ENCODE results near the gene SHCBP1L. TPM values are rescaled to one million over a fixed set of nuclear protein-coding genes. Genes with fewer than 3 reads are reported as not detected.

SHCBP1L gene
- total and polyA plus RNA-seq, 2 donors (not counting 1 experiment from before 2014, with no cell fraction given), result not detected

- Histone ChIP-seq H3K4me1 (ENCODE audit: control insufficient read depth in 2 of 2, insufficient read depth in 2 of 2, low read length in 2 of 2) (no peaks in the 10 kb centered on the region), H3K9me3 (ENCODE audit: control extremely low read depth in 1 of 3, control insufficient read depth in 2 of 3, insufficient read depth in 1 of 3, low read length in 2 of 3) (no peaks in the 10 kb centered on the region), H3K9ac (ENCODE audit: low read length) (no peak overlapping the region), H3K4me3 (ENCODE audit: control extremely low read depth in 1 of 5, extremely low read depth in 1 of 5, insufficient read depth in 1 of 5, low read depth in 2 of 5, low read length in 4 of 5) (no peak overlapping the region), H3K27ac (ENCODE audit: low read length in 2 of 2) (no peak overlapping the region), H3K4me2 (replicated peaks; ENCODE audit: low read depth, low read length, poor library complexity, severe bottlenecking) (no peak overlapping the region), H3K27me3 (replicated peaks in 1 of 4; ENCODE audit: control extremely low read depth in 1 of 4, control insufficient read depth in 3 of 4, insufficient read depth in 4 of 4, low read length in 3 of 4) (no peaks in the 10 kb centered on the region), H3K79me2 (ENCODE audit: control insufficient read depth, insufficient read depth, low read length) (no peaks in the 10 kb centered on the region), H4K20me1 (ENCODE audit: control insufficient read depth, insufficient read depth, low read length, poor library complexity, severe bottlenecking) (peaks cover 13% of the 10 kb centered on the region), H3K36me3 (replicated peaks in 1 of 2; ENCODE audit: control extremely low read depth in 1 of 2, control insufficient read depth in 1 of 2, extremely low read depth in 1 of 2, insufficient read depth in 2 of 2, low read length in 1 of 2) (peaks cover 18 to 66% of the 10 kb centered on the region in 2 experiments), H2AFZ (ENCODE audit: insufficient read depth, low read depth, low read length, poor library complexity, severe bottlenecking) (no peak overlapping the region)
- intact Hi-C loops (cut with micrococcal nuclease), result no loop called here
- no peak for TF ChIP-seq EZH2 (IDR thresholded peaks at IDR 0.05; ENCODE audit: borderline replicate concordance, insufficient read depth, low read depth, low read length, poor library complexity, severe bottlenecking)
- TF ChIP-seq, protein P1, sequence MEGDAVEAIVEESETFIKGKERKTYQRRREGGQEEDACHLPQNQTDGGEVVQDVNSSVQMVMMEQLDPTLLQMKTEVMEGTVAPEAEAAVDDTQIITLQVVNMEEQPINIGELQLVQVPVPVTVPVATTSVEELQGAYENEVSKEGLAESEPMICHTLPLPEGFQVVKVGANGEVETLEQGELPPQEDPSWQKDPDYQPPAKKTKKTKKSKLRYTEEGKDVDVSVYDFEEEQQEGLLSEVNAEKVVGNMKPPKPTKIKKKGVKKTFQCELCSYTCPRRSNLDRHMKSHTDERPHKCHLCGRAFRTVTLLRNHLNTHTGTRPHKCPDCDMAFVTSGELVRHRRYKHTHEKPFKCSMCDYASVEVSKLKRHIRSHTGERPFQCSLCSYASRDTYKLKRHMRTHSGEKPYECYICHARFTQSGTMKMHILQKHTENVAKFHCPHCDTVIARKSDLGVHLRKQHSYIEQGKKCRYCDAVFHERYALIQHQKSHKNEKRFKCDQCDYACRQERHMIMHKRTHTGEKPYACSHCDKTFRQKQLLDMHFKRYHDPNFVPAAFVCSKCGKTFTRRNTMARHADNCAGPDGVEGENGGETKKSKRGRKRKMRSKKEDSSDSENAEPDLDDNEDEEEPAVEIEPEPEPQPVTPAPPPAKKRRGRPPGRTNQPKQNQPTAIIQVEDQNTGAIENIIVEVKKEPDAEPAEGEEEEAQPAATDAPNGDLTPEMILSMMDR (IDR thresholded peaks at IDR 0.05), result no peak
- ChIA-PET CTCF (no interaction called here), POLR2A (no interaction called here)
- no peak for ATAC-seq (ENCODE audit: low read depth)
- Mint-ChIP-seq H3K27ac (no peak overlapping the region), H3K4me1 (peaks cover 3% of the 10 kb centered on the region), H3K27me3 (no peaks in the 10 kb centered on the region), H3K9me3 (ENCODE audit: insufficient read depth) (no peaks in the 10 kb centered on the region), H3K4me3 (no peak overlapping the region)
- WGBS (ENCODE audit: insufficient coverage), result 100% methylated on average over 9 of the region's 11 CpGs
- DNase-seq, result no peak
Observed at GRCh38 chr1:182886985-182887384, 66.0 kb downstream of the SHCBP1L start.

DNA sequence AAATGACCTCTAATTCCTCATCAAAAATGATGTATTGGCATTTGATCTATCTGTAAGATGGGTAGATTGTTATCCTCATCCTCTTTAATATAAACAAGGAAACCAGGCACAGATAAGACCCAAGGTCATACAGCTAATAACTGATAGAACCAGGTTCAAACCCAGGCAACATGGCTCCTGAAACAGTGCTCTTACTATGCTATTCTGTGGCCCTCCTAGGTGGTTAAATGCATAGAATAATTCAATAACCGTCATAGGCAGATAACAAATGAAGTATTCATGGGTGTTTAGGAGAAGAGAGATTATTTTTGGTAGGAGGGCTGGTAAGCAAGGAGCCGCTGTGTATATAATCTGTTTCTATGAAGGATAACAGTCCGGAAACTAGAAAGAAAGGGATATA, 67.4 kb downstream of the SHCBP1L start:
- H4K20me1 ChIP-seq (ENCODE audit: control insufficient read depth, insufficient read depth, low read length, poor library complexity, severe bottlenecking), result peaks cover 13% of the 10 kb centered on the region
- ATAC-seq (ENCODE audit: low read depth) (no peak), DNase-seq (no peak)
- Mint-ChIP-seq H3K4me1 (peaks cover 3% of the 10 kb centered on the region), H3K27me3 (no peaks in the 10 kb centered on the region), H3K4me3 (no peak overlapping the region), H3K27ac (no peak overlapping the region), H3K9me3 (ENCODE audit: insufficient read depth) (no peaks in the 10 kb centered on the region)
- peaks cover 22 to 78% of the 10 kb centered on the region in 2 experiments for H3K36me3 ChIP-seq (replicated peaks in 1 of 2; ENCODE audit: control extremely low read depth in 1 of 2, control insufficient read depth in 1 of 2, extremely low read depth in 1 of 2, insufficient read depth in 2 of 2, low read length in 1 of 2)
- no peak overlapping the region for H3K4me2 ChIP-seq (replicated peaks; ENCODE audit: low read depth, low read length, poor library complexity, severe bottlenecking)
- ChIA-PET POLR2A (no interaction called here), CTCF (no interaction called here)
- TF ChIP-seq, protein P1 (IDR thresholded peaks at IDR 0.05), result no peak
- TF ChIP-seq EZH2 (IDR thresholded peaks at IDR 0.05; ENCODE audit: borderline replicate concordance, insufficient read depth, low read depth, low read length, poor library complexity, severe bottlenecking), result no peak
- H3K4me3 ChIP-seq (ENCODE audit: control extremely low read depth in 1 of 5, extremely low read depth in 1 of 5, insufficient read depth in 1 of 5, low read depth in 2 of 5, low read length in 4 of 5), result no peak overlapping the region
- no peaks in the 10 kb centered on the region for H3K27me3 ChIP-seq (replicated peaks in 1 of 4; ENCODE audit: control extremely low read depth in 1 of 4, control insufficient read depth in 3 of 4, insufficient read depth in 4 of 4, low read length in 3 of 4)
- no peaks in the 10 kb centered on the region for H3K4me1 ChIP-seq (ENCODE audit: control insufficient read depth in 2 of 2, insufficient read depth in 2 of 2, low read length in 2 of 2)
- no peak overlapping the region for H2AFZ ChIP-seq (ENCODE audit: insufficient read depth, low read depth, low read length, poor library complexity, severe bottlenecking)
- H3K79me2 ChIP-seq (ENCODE audit: control insufficient read depth, insufficient read depth, low read length), result no peaks in the 10 kb centered on the region
- H3K9me3 ChIP-seq (ENCODE audit: control extremely low read depth in 1 of 3, control insufficient read depth in 2 of 3, insufficient read depth in 1 of 3, low read length in 2 of 3), result no peaks in the 10 kb centered on the region
- no peak overlapping the region for H3K27ac ChIP-seq (ENCODE audit: low read length in 2 of 2)
- no peak overlapping the region for H3K9ac ChIP-seq (ENCODE audit: low read length)
- 100% methylated on average over 3 of the region's 3 CpGs for WGBS (ENCODE audit: insufficient coverage)
- intact Hi-C loops (cut with micrococcal nuclease), result no loop called here

Measured in B cell (primary cell).